ENCODE results near the gene PARD3B. TPM values are rescaled to one million over a fixed set of nuclear protein-coding genes. Genes with fewer than 3 reads are reported as not detected.
"Not testable (repeated sequence)": the region's sequence is repeated elsewhere in the genome, so short reads cannot be mapped to it uniquely, and the experiment has no call there.

Gene PARD3B
- total RNA-seq, 1 donor from 2014 or later: 8.4 TPM

- DNase-seq (ENCODE audit: low read depth, low spot score): no peak
These were observed 643.2 kb downstream of the PARD3B start for GRCh38 chr2:205188239-205189138.

- no peak for DNase-seq (ENCODE audit: low read depth, low spot score)
These were observed 644.0 kb downstream of the PARD3B start for GRCh38 chr2:205189301-205189700.

- no peak for DNase-seq (ENCODE audit: low read depth, low spot score)
These were observed 645.3 kb downstream of the PARD3B start for GRCh38 chr2:205190528-205190927.

- no peak for DNase-seq (ENCODE audit: low read depth, low spot score)
These were observed 648.0 kb downstream of the PARD3B start for GRCh38 chr2:205193125-205193835.

GRCh38 chr2:205193836-205194228 lies 648.6 kb downstream of the PARD3B start:
- DNase-seq (ENCODE audit: low read depth, low spot score): no peak

- no peak for DNase-seq (ENCODE audit: low read depth, low spot score)
These were observed 652.3 kb downstream of the PARD3B start for GRCh38 chr2:205197468-205198139.

GRCh38 chr2:205198140-205198525 lies 652.9 kb downstream of the PARD3B start:
- peak; percentile 81 for DNase-seq (ENCODE audit: low read depth, low spot score)

GRCh38 chr2:205199165-205199850 lies 654.0 kb downstream of the PARD3B start:
- DNase-seq (ENCODE audit: low read depth, low spot score): no peak

- no peak for DNase-seq (ENCODE audit: low read depth, low spot score)
These were observed 665.2 kb downstream of the PARD3B start for GRCh38 chr2:205210494-205210893.

GRCh38 chr2:205212357-205212756 lies 667.1 kb downstream of the PARD3B start:
- DNase-seq (ENCODE audit: low read depth, low spot score): no peak

- DNase-seq (ENCODE audit: low read depth, low spot score): no peak
These were observed 670.8 kb downstream of the PARD3B start for GRCh38 chr2:205216092-205216491.

- no peak for DNase-seq (ENCODE audit: low read depth, low spot score)
These were observed 671.3 kb downstream of the PARD3B start for GRCh38 chr2:205216580-205216979.

GRCh38 chr2:205217004-205217403 lies 671.7 kb downstream of the PARD3B start:
- no peak for DNase-seq (ENCODE audit: low read depth, low spot score)

GRCh38 chr2:205218056-205218455 lies 672.8 kb downstream of the PARD3B start:
- DNase-seq (ENCODE audit: low read depth, low spot score): no peak

GRCh38 chr2:205218816-205219215 lies 673.5 kb downstream of the PARD3B start:
- not testable (repeated sequence) for DNase-seq (ENCODE audit: low read depth, low spot score)

GRCh38 chr2:205220559-205220958 lies 675.3 kb downstream of the PARD3B start:
- DNase-seq (ENCODE audit: low read depth, low spot score): no peak

GRCh38 chr2:205232086-205232485 lies 686.8 kb downstream of the PARD3B start:
- DNase-seq (ENCODE audit: low read depth, low spot score): no peak

- DNase-seq (ENCODE audit: low read depth, low spot score): no peak
These were observed 690.2 kb downstream of the PARD3B start for GRCh38 chr2:205235434-205235833.

- no peak for DNase-seq (ENCODE audit: low read depth, low spot score)
These were observed 692.2 kb downstream of the PARD3B start for GRCh38 chr2:205237524-205237923.

GRCh38 chr2:205245001-205245400 lies 699.7 kb downstream of the PARD3B start:
- DNase-seq (ENCODE audit: low read depth, low spot score): no peak

- DNase-seq (ENCODE audit: low read depth, low spot score): no peak
These were observed 700.4 kb downstream of the PARD3B start for GRCh38 chr2:205245652-205246051.
